Measurements from ENCODE around the gene KCNQ4.

The KCNQ4 gene

DNA sequence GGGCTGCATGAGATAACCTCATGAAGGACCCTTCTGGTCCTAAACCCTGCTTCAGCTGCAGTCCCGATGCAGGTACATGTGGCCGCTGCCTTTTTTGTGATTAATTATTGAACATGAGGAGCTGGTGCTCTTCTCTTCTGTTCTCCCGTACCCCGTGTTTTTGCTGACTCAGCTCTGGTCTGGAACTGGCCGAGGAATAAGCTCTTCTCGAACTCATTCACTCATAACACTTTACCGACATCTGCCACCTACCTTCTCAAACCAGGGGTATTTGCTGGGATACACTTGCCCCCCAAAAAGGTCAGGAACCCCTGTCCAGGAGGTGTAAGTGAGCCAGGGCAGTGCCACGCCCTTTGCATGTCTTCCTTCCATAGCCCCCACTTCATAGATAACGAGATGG, 31.8 kb downstream of the KCNQ4 start:
- TF ChIP-seq, protein P1, sequence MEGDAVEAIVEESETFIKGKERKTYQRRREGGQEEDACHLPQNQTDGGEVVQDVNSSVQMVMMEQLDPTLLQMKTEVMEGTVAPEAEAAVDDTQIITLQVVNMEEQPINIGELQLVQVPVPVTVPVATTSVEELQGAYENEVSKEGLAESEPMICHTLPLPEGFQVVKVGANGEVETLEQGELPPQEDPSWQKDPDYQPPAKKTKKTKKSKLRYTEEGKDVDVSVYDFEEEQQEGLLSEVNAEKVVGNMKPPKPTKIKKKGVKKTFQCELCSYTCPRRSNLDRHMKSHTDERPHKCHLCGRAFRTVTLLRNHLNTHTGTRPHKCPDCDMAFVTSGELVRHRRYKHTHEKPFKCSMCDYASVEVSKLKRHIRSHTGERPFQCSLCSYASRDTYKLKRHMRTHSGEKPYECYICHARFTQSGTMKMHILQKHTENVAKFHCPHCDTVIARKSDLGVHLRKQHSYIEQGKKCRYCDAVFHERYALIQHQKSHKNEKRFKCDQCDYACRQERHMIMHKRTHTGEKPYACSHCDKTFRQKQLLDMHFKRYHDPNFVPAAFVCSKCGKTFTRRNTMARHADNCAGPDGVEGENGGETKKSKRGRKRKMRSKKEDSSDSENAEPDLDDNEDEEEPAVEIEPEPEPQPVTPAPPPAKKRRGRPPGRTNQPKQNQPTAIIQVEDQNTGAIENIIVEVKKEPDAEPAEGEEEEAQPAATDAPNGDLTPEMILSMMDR (IDR thresholded peaks at IDR 0.05; ENCODE audit: insufficient read depth, low read length, poor library complexity, severe bottlenecking) = no peak
- DNase-seq (ENCODE audit: extremely low read depth, insufficient read length) = no peak
- H3K36me3 ChIP-seq (ENCODE audit: control insufficient read depth, insufficient read depth, low read length) = no peaks in the 10 kb centered on the region
- no peak overlapping the region for H3K4me3 ChIP-seq (replicated peaks; ENCODE audit: low read depth, low read length)
- H3K27me3 ChIP-seq (replicated peaks; ENCODE audit: control insufficient read depth, insufficient read depth, low read length) = no peaks in the 10 kb centered on the region; the same call in 1 of the 2 replicates

DNA sequence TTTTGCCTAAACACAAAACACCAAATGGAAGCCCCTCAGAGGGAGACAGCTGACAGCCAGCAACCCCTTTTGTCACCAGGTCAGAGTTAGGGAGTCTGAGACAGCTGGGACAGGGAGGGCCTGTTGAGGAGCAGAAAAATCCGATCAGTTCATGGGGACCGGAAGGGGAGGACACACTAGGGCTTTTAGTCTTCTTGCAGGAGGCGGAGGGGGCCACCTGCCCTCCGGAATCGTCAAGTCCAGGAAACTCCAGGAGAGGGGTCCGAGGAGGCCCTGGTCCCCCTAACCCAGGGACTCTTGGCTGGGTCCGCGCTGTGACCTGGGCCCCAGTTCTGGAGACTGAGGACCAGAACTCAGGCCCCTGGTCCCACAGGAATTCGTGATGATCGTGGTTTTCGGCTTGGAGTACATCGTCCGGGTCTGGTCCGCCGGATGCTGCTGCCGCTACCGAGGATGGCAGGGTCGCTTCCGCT, 34.2 kb downstream of the KCNQ4 start:
- Histone ChIP-seq H3K36me3 (ENCODE audit: control insufficient read depth, insufficient read depth, low read length) (no peaks in the 10 kb centered on the region), H3K4me3 (replicated peaks; ENCODE audit: low read depth, low read length) (peak overlapping the region; percentile 54), H3K27me3 (replicated peaks; ENCODE audit: control insufficient read depth, insufficient read depth, low read length) (no peaks in the 10 kb centered on the region; the same call in 1 of the 2 replicates)
- no peak for DNase-seq (ENCODE audit: extremely low read depth, insufficient read length)
- TF ChIP-seq, protein P1 (IDR thresholded peaks at IDR 0.05; ENCODE audit: insufficient read depth, low read length, poor library complexity, severe bottlenecking) = no peak

DNA sequence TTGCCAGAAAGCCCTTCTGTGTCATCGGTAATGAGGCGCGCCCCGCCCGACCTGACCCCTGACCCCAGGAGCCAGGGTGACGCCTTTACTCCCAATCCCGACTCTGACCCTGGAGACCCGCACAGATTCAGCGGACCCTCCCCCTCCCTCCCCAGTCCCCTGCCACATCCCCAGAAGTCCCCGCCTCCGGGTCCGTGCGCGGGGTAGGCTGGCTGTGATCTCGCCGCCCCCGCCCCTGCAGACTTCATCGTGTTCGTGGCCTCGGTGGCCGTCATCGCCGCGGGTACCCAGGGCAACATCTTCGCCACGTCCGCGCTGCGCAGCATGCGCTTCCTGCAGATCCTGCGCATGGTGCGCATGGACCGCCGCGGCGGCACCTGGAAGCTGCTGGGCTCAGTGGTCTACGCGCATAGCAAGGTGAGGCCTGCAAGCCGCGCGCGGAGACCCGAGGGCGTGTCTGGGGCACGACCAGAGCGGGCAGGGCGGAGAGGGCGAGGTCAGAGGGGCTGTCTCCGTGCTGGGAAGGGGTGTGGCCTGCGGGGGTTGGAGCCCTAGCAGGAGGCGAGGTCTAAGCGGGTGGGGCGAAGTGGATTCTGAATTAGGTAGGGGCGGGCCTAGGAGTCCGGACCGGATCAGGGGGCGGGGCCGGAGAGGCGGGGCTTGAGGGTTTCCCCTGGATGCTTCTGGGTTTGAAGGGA, 34.8 kb downstream of the KCNQ4 start:
- Histone ChIP-seq H3K36me3 (ENCODE audit: control insufficient read depth, insufficient read depth, low read length) (no peaks in the 10 kb centered on the region), H3K27me3 (replicated peaks; ENCODE audit: control insufficient read depth, insufficient read depth, low read length) (no peaks in the 10 kb centered on the region; the same call in 1 of the 2 replicates), H3K4me3 (replicated peaks; ENCODE audit: low read depth, low read length) (peak overlapping the region; percentile 54)
- TF ChIP-seq, protein P1 (IDR thresholded peaks at IDR 0.05; ENCODE audit: insufficient read depth, low read length, poor library complexity, severe bottlenecking) = no peak
- DNase-seq (ENCODE audit: extremely low read depth, insufficient read length) = peak; percentile 71

DNA sequence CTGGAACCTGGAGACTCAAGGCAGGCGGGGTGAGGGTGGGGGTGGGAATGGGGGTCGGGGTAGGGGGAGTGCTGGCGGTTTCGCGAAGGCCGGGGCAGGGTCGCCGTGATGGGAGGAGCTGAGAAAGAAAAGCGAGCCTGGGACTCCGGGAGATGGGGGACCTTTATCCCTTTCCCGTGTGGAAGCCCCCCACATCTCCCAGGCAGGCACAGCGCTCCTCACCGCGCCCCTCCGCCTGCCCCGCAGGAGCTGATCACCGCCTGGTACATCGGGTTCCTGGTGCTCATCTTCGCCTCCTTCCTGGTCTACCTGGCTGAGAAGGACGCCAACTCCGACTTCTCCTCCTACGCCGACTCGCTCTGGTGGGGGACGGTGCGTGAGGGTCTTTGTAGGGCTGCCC, 35.5 kb downstream of the KCNQ4 start:
- Histone ChIP-seq H3K4me3 (replicated peaks; ENCODE audit: low read depth, low read length) (no peak overlapping the region), H3K36me3 (ENCODE audit: control insufficient read depth, insufficient read depth, low read length) (no peaks in the 10 kb centered on the region), H3K27me3 (replicated peaks; ENCODE audit: control insufficient read depth, insufficient read depth, low read length) (no peaks in the 10 kb centered on the region; the same call in 1 of the 2 replicates)
- DNase-seq (ENCODE audit: extremely low read depth, insufficient read length) = no peak
- TF ChIP-seq, protein P1 (IDR thresholded peaks at IDR 0.05; ENCODE audit: insufficient read depth, low read length, poor library complexity, severe bottlenecking) = no peak

DNA sequence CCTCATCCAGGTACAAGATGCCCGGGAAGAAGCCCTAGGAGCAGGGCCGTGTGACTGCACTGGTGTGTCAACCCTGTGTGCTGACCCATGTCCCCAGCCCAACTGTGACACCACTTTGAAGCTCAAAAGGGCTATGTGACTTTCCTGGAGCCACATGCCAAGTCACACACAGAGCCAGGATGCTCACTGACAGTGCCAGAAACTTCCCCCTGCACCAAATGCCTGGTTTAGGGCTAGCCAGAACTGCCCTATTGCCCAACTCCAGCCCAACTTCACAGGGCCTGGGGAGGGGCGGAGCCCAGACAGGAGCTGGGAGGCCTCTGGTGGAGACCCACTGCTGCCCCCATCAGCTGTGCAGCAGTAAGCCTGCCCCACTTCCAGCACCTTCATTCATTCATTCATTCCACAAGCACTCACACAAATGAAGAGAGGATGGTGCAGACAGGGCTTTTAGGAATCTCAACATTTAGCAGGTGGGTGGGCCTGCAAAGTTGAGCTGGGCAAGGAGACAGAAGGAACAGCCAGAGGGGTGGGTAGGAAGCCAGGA, 36.7 kb downstream of the KCNQ4 start:
- no peak for DNase-seq (ENCODE audit: extremely low read depth, insufficient read length)
- no peak overlapping the region for H3K4me3 ChIP-seq (replicated peaks; ENCODE audit: low read depth, low read length)
- H3K36me3 ChIP-seq (ENCODE audit: control insufficient read depth, insufficient read depth, low read length) = no peaks in the 10 kb centered on the region
- TF ChIP-seq, protein P1 (IDR thresholded peaks at IDR 0.05; ENCODE audit: insufficient read depth, low read length, poor library complexity, severe bottlenecking) = no peak
- H3K27me3 ChIP-seq (replicated peaks; ENCODE audit: control insufficient read depth, insufficient read depth, low read length) = no peaks in the 10 kb centered on the region; the same call in 1 of the 2 replicates

All from GM06990 (cell line).